Measurements from ENCODE around the gene MSMP.

DNA sequence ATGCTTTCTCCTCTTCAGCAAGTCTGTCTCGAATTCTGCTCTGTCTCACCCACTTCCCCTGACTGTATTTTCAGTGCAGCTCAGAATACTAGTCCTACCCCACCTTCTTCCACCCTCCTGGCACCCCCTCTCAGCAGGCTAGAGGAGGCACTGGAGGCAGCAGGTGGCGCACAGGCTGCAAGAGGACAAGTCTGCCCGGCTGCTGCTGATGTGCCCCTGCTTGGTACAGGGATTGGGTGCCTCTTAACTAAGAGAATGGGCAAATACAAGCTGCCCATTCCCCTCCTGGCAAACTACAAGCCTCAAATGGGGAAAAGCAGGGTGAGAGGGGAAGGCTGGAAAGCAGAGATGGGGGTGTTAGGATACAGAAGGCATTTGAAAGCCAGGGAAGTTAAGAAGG, 27.1 kb downstream of the MSMP start:
- TF ChIP-seq, protein P1, sequence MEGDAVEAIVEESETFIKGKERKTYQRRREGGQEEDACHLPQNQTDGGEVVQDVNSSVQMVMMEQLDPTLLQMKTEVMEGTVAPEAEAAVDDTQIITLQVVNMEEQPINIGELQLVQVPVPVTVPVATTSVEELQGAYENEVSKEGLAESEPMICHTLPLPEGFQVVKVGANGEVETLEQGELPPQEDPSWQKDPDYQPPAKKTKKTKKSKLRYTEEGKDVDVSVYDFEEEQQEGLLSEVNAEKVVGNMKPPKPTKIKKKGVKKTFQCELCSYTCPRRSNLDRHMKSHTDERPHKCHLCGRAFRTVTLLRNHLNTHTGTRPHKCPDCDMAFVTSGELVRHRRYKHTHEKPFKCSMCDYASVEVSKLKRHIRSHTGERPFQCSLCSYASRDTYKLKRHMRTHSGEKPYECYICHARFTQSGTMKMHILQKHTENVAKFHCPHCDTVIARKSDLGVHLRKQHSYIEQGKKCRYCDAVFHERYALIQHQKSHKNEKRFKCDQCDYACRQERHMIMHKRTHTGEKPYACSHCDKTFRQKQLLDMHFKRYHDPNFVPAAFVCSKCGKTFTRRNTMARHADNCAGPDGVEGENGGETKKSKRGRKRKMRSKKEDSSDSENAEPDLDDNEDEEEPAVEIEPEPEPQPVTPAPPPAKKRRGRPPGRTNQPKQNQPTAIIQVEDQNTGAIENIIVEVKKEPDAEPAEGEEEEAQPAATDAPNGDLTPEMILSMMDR (IDR thresholded peaks at IDR 0.05) = no peak
- TF ChIP-seq EZH2phosphoT487 (IDR thresholded peaks at IDR 0.05) = no peak

Measured in neural progenitor cell (in vitro differentiated cells).